Measurements from ENCODE around the gene SLC9A9.

SLC9A9 gene

GRCh38 chr3:143685491-143685890 is 162.8 kb downstream of the SLC9A9 start:
- DNase-seq (ENCODE audit: low read depth) = no peak

DNA sequence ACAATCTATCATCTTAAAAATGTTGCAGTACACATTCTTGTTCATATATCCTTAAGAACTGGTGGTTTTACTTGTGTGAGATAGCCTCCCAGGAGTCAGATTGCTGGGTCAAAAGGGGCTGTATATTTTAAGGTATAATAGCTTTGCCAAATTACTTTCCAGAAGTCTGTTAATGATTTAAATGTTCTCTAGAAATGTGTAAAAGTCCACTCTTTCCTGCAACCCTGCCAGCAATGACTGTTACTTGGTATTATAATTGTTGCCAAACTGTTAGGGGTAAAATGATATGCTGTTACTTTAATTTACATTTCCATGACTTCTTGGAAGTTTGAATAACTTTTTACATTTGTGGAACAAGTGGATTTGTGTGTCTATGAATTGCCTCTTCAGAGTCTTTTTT is 170.8 kb downstream of the SLC9A9 start:
- DNase-seq (ENCODE audit: low read depth) = no peak

DNA sequence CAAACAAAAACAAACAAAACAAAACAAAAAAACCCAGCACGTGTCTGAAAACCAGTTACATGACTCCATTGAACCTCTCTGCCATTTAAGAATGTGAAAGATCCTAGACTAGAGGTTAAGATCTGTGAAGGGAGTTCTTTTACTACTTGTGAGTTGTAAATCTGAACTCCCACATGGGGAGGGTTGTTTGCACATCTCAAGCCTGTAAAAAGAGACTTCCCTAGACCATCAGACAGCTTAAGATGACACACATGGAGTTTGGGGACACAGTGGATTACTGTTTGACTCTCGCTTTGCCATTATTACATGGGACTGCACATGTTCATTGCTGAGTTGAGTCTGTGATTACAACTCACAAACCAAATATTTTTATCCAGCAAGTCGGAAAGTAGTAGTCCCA is 171.5 kb downstream of the SLC9A9 start:
- no peak for DNase-seq (ENCODE audit: low read depth)

- no peak for DNase-seq (ENCODE audit: low read depth)
These were observed 172.2 kb downstream of the SLC9A9 start for GRCh38 chr3:143676021-143676420.

DNA sequence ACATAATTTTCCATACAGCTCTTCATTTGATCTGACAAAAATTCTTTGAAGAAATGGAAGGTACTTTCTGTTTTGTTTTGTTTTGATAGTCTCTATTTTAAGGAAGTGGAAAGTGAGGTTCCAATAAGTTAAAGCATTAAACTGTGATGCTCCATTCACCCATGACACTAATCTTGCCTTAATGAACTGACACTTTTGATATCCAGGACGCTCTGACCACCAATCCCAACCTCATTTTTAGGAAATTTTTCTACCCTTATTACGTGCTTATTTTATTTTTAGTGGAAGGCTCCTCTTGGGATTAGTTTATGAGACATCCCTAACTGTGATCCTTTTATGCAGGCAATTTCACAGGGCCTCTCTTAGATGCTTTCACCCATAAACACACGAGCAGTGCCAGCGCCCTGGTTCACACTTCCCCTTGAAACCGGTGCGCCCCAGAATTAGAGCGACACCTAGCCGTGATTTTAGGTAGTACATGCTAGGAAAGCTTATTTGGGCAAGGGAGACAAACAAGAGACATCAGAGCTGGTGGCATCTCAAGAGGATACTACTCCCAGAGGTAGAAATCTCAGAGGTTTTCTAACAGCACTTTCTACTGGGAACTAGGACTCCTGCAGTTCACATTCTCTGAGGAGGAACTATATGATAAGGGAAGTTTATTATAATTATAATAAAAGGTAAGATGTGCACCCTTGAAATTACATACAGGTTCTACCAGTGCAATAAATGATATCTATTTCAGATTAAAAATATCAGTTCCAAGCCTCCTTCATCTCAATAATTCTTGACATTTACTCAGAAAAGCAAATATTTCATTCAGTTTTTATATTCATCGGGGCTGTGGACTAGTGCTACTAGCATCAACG is 173.9 kb downstream of the SLC9A9 start:
- peak; percentile 21 for DNase-seq (ENCODE audit: low read depth)

DNA sequence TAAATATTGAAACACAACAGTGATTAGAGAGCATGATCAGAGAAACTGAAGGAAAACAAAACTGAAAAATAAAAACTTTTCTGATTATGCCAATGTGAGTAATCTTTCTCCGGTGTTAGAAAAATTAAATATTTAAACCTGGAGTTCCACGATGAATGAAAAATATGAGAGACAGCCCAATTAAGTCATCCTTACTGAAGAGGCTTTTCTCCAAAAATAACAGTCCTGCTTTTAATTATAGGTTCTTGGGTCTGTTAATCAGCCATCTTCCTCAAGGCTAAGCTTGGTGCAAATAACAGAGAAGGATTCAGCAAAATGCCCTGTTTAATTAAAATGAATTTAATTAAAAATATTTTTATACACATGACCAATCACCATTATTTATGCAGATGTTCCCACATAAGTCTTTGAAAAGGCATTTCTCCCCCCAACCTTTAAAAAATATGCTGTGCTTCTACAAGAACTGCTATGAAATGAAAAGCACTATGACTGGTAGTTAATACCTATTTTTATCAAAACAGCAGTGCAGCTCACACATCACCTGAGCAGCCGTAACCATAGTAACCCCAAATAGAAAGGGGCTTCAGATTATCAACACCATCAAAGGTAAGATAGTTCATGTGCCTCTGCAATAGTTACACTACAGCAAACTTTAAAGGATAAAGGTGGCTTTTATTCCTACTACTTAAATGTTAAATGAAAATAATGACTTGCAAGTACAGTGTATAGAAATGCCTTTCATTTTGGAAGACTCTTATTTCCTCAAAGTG is 175.7 kb downstream of the SLC9A9 start:
- no peak for DNase-seq (ENCODE audit: low read depth)

DNA sequence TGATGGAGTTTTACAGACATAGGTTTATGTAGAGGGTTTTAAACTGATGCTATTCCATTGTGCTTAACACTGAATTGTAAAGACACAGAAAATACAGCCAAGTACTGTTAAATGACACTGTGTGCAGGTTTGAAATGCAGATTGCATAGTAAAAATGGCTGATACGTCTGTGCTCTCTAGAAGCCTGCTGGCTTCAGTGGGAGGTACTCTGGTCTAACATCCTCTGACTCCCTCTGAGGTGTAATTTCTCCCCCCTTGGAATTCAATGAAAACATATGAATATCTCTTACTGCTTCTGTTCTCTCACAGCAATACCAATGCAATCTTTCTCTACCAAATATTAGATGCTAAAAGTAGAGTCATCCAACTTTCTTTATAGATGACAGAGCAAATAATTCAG is 176.6 kb downstream of the SLC9A9 start:
- DNase-seq (ENCODE audit: low read depth) = no peak

GRCh38 chr3:143668924-143669790 is 179.1 kb downstream of the SLC9A9 start:
- no peak for DNase-seq (ENCODE audit: low read depth)

DNA sequence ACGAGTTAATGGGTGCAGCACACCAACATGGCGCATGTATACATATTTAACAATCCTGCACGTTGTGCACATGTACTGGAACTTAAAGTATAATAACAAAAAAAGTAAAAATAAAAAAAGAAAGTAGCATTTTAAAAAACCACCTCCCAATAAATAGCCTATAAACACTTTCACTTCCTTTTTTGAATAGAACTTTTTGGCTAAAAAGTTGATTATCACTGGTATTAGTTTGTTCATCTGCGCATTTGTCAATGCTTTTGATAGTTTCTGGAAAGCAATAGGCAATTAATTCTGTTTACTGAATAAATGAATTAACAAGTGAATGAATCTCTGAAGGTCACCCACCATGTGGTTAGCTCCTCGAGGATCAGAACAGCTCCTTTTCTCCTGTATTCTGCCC is 179.9 kb downstream of the SLC9A9 start:
- DNase-seq (ENCODE audit: low read depth) = no peak

DNA sequence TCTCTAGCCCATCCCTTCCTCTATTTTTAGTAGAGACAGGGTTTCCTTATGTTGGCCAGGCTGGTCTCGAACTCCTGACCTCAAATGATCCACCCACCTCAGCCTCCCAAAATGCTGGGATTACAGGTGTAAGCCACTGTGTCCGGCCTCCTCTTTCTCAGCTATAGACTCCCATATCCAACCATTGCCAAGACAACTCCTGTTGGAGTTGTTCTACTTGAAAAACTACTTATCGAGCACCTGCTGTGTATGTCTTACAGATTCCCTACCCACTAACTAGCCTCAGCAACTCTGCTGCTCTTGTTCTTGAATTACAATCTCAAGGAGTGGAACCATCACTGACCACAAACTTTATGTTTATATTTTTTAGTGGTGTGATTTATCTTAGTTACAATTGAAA is 186.6 kb downstream of the SLC9A9 start:
- DNase-seq (ENCODE audit: low read depth) = no peak

- no peak for DNase-seq (ENCODE audit: low read depth)
These were observed 189.4 kb downstream of the SLC9A9 start for GRCh38 chr3:143658861-143659260.

DNA sequence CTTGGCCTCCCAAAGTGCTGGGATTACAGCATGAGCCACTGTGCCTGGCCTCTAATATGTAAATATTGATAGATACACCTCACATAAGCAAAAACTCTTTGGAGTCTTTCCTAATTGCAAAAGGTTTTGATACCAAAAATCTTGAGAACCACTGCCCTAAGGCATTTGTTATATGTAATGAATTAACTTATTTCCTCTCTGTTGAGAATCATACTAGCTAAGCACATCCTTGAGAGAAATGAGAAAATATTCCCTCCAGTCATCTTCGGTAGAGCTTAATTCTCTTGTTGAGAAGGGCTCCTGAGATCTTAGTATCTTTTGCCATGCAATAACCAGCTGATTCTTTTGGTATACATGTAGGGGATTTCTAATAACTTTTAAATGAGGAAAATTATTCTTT is 190.2 kb downstream of the SLC9A9 start:
- DNase-seq (ENCODE audit: low read depth) = no peak

DNA sequence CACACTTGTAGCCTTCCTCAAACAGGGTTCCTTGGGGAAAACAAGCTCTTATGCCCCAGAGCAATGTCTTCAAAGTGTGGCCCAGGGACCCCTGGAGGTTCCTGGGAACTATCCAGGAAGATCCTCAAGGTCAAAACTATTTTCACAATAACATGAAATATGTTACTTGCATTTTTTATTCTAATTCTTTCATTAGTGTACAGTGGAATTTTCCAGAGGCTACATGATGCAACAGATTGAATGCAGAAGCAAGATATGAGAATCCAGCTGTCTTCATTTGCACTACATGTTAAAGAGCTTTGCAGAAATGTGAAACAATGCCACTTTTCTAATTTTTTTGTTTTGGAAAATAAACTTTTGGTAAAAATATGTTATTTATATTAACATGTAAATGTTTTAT is 190.9 kb downstream of the SLC9A9 start:
- no peak for DNase-seq (ENCODE audit: low read depth)

DNA sequence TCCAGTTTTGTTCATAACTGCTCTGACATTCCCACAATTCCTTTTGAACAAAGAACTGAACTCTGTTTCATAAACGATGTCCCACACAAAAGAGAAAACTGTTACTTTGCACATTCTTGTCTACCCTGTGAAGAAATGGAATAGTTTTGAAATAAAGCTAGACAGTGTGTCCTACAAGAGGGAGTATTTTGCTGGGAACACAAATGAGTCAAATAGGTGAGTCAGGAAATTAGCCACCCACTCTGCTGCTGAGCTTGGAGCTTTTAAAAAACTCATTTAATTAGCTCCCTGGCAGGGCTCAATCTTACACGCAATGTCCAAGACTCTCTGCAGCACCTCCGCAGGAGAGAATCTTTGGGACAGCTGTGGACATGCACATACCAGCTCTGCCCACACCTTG is 193.4 kb downstream of the SLC9A9 start:
- no peak for DNase-seq (ENCODE audit: low read depth)

DNA sequence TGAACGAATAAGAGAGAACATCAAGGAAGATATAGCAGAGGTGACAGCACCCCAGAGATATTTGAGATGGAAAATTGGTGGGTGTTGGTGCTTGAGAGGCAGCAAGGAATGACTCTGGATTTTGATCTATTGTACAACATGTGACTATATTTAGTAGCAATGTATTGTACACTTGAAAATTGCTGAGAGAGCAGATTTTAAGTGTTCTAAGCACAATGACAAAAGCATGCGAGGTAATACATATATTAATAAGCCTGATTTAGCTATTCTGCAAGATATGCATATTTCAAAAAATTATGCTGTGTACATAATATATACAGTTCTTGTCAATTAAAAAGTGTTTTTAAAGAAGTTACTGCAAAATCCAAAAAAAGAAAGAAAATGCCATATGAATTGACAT is 194.3 kb downstream of the SLC9A9 start:
- DNase-seq (ENCODE audit: low read depth) = no peak

DNA sequence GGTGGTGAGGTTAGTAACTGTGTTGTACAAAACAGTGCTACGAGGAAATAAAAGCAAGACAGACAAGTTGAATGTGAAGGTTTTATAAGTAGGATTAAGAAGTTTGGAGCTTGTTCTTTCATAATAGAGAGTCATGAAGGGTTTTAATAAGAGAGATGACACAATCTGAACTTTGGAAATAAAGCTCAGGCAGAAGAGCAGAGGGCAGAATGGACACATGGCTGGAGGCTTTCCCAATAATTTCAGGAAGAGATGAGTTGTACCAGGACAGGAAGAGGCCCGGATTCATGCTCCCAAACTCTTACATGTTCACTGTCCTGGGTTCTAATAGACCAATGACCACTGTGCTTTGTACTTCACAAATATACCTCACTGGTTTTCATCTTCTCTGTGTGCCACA is 194.8 kb downstream of the SLC9A9 start:
- DNase-seq (ENCODE audit: low read depth) = no peak

GRCh38 chr3:143652118-143652517 is 196.2 kb downstream of the SLC9A9 start:
- DNase-seq (ENCODE audit: low read depth) = no peak

GRCh38 chr3:143650827-143651226 is 197.4 kb downstream of the SLC9A9 start:
- DNase-seq (ENCODE audit: low read depth) = no peak

- no peak for DNase-seq (ENCODE audit: low read depth)
These were observed 198.1 kb downstream of the SLC9A9 start for GRCh38 chr3:143650120-143650519.

GRCh38 chr3:143648708-143649107 is 199.6 kb downstream of the SLC9A9 start:
- no peak for DNase-seq (ENCODE audit: low read depth)

- no peak for DNase-seq (ENCODE audit: low read depth)
These were observed 200.1 kb downstream of the SLC9A9 start for GRCh38 chr3:143648218-143648617.

DNA sequence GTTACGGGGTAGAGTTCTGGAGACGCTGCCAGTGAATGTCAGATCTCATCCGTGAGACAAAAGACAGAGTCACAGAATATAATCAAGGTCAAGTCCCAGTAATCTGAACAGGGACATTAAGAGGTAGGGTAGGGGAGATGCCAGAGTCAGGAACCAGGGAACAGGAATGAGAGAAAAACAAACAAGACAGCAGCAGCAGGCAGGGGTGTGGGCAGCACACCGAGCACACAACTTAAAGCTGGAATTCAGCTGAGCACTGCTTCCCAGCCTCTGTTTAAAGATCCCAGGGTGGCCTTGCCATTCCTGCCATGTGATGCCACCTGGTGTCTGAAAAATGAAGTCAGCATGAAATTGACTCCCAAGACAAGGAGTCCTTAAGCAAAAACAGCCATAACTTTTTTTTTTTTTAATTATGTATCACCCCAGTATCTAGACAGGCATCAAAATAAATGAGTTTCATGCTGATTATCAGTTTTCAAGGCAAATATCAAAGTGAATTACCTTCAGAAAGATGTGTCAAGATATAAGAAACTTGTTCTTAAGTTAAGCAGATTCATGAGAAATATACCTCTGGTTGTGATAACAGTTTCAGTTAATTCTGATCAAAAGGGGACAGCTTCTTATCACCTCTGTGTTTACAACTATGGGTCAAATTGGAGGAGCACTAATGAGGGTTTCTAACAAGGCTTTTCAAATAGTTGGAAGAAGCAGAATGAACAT is 203.7 kb downstream of the SLC9A9 start:
- DNase-seq (ENCODE audit: low read depth) = no peak

Measured in stimulated activated CD8-positive, alpha-beta memory T cell treated with anti-CD3 and anti-CD28 coated beads, Interleukin-15, amount 100 ng/mL, for 24 hours (primary cell).